Glutamatergic neuron (in vitro differentiated cells): ENCODE data around the gene NOPCHAP1. TPM values are rescaled to one million over a fixed set of nuclear protein-coding genes. Genes with fewer than 3 reads are reported as not detected.
A peak's percentile ranks its signal among the peaks of the same experiment; 100 is the strongest.
"Not testable (repeated sequence)": the region's sequence is repeated elsewhere in the genome, so short reads cannot be mapped to it uniquely, and the experiment has no call there.

Experiments used
- DNase-seq: peaks from one replicate; pipeline ENCODE4 v3.0.0; 2022
- H3K27ac Mint-ChIP-seq: one replicate; pipeline ENCODE4 v1.8.0; 2020; ENCODE audit warnings: mild to moderate bottlenecking, mixed read lengths, inconsistent platforms; ENCODE audit not compliant: unreplicated experiment
- H3K27me3 Mint-ChIP-seq: one replicate; pipeline ENCODE4 v1.8.0; 2020; ENCODE audit warnings: mild to moderate bottlenecking, moderate library complexity, mixed read lengths, inconsistent platforms; ENCODE audit not compliant: unreplicated experiment
- H3K36me3 Mint-ChIP-seq: one replicate; pipeline ENCODE4 v1.8.0; 2020; ENCODE audit warnings: mild to moderate bottlenecking, mixed read lengths, inconsistent platforms; ENCODE audit not compliant: unreplicated experiment
- H3K4me1 Mint-ChIP-seq: one replicate; pipeline ENCODE4 v1.8.0; 2020; ENCODE audit warnings: mild to moderate bottlenecking, low read depth, mixed read lengths, inconsistent platforms; ENCODE audit not compliant: unreplicated experiment
- H3K4me3 Mint-ChIP-seq: one replicate; pipeline ENCODE4 v1.8.0; 2020; ENCODE audit warnings: mild to moderate bottlenecking, mixed read lengths, inconsistent platforms; ENCODE audit not compliant: unreplicated experiment
- H3K9me3 Mint-ChIP-seq: one replicate; pipeline ENCODE4 v1.8.0; 2020; ENCODE audit warnings: mild to moderate bottlenecking, moderate library complexity, mixed read lengths, inconsistent platforms; ENCODE audit not compliant: unreplicated experiment
- CTCF ChIP-seq: fragments of 200-600 bp; sonication (generic); IDR thresholded peaks from one replicate; pipeline ENCODE4 v1.5.0; 2021; ENCODE audit not compliant: partially characterized antibody, unreplicated experiment
- total RNA-seq: library from RNA; stranded (reverse); fragmentation: NEBNext Ultra II Directional; extraction: Animal tissue kit (Norgen Biotek cat#: 25700); gene quantifications from one replicate; pipeline ENCODE4 v1.2.1, GENCODE V29; 2021; ENCODE audit not compliant: unreplicated experiment

NOPCHAP1 gene
- total RNA-seq, 1 donor from 2014 or later, result 19.3 TPM

- no peak overlapping the region for H3K27ac Mint-ChIP-seq
- no peak overlapping the region for H3K4me3 Mint-ChIP-seq
- H3K27me3 Mint-ChIP-seq, result no peaks in the 10 kb centered on the region
- no peaks in the 10 kb centered on the region for H3K4me1 Mint-ChIP-seq
- no peaks in the 10 kb centered on the region for H3K9me3 Mint-ChIP-seq
- no peak for TF ChIP-seq CTCF
- H3K36me3 Mint-ChIP-seq, result no peaks in the 10 kb centered on the region
- no peak for DNase-seq
Measured at GRCh38 chr12:104974626-104975290, 11.4 kb upstream of the NOPCHAP1 start.

GRCh38 chr12:104975587-104976343, 10.4 kb upstream of the NOPCHAP1 start:
- Mint-ChIP-seq H3K9me3 (no peaks in the 10 kb centered on the region), H3K4me1 (no peaks in the 10 kb centered on the region), H3K27ac (no peak overlapping the region), H3K36me3 (no peaks in the 10 kb centered on the region), H3K27me3 (no peaks in the 10 kb centered on the region), H3K4me3 (no peak overlapping the region)
- DNase-seq, result no peak
- TF ChIP-seq CTCF, result no peak

GRCh38 chr12:104976703-104977102, 9.4 kb upstream of the NOPCHAP1 start:
- H3K9me3 Mint-ChIP-seq, result no peaks in the 10 kb centered on the region
- no peak for DNase-seq
- TF ChIP-seq CTCF, result no peak
- no peaks in the 10 kb centered on the region for H3K27me3 Mint-ChIP-seq
- H3K36me3 Mint-ChIP-seq, result no peaks in the 10 kb centered on the region
- no peak overlapping the region for H3K4me3 Mint-ChIP-seq
- no peak overlapping the region for H3K27ac Mint-ChIP-seq
- no peaks in the 10 kb centered on the region for H3K4me1 Mint-ChIP-seq

GRCh38 chr12:104977688-104978087, 8.4 kb upstream of the NOPCHAP1 start:
- H3K9me3 Mint-ChIP-seq, DNase-seq, H3K27me3 Mint-ChIP-seq, H3K27ac Mint-ChIP-seq, H3K36me3 Mint-ChIP-seq, H3K4me1 Mint-ChIP-seq, H3K4me3 Mint-ChIP-seq: not testable (repeated sequence)

DNA sequence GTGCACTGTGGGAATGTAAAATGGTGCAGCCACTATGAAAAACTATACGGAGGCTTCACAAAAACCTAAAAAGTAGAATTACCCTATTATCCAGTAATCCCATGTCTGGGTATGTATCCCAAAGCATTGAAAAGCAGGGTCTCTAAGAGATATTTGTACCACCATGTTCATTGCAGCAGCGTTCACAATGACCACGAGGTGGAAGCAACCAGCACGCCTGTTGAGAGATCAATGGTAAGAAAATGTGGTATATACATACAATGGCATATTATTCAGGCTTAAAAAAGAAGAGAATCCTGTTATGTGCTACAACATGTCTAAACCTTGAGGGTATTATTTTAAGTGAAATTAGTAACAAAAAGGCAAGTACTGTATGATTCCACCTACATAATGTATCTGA, 910 bp upstream of the NOPCHAP1 start:
- no peak for DNase-seq
- peak overlapping the region; percentile 85 for H3K4me3 Mint-ChIP-seq
- no peak overlapping the region for H3K27ac Mint-ChIP-seq
- H3K27me3 Mint-ChIP-seq, result no peaks in the 10 kb centered on the region
- H3K36me3 Mint-ChIP-seq, result no peaks in the 10 kb centered on the region
- TF ChIP-seq CTCF, result no peak
- peaks cover 6% of the 10 kb centered on the region for H3K4me1 Mint-ChIP-seq
- H3K9me3 Mint-ChIP-seq, result no peaks in the 10 kb centered on the region
